GM19397 (cell line): ENCODE data around the gene TLR5.
A peak's percentile ranks its signal among the peaks of the same experiment; 100 is the strongest.
"Not testable (repeated sequence)": the region's sequence is repeated elsewhere in the genome, so short reads cannot be mapped to it uniquely, and the experiment has no call there.

Experiments
- ATAC-seq: cut with Tn5 transposase; IDR thresholded peaks from one replicate; pipeline ENCODE4 v1.9.1; 2021; ENCODE audit warnings: mild to moderate bottlenecking, moderate library complexity; ENCODE audit not compliant: unreplicated experiment

The TLR5 gene

GRCh38 chr1:223142795-223143536 is at the start of gene TLR5:
Gene TLR5 (minus strand): TSS chr1:223143248. CDS start chr1:223113031, 30,217 bp downstream.
- peak; percentile 87 for ATAC-seq

GRCh38 chr1:223189903-223190724 is 47.1 kb upstream of the TLR5 start:
- ATAC-seq = no peak

- ATAC-seq = no peak
Observed at GRCh38 chr1:223189525-223189902, 46.5 kb upstream of the TLR5 start.

- no peak for ATAC-seq
Observed at GRCh38 chr1:223188618-223189356, 45.7 kb upstream of the TLR5 start.

- ATAC-seq = no peak
Observed at GRCh38 chr1:223186800-223187199, 43.8 kb upstream of the TLR5 start.

GRCh38 chr1:223183268-223183862 is 40.3 kb upstream of the TLR5 start:
- no peak for ATAC-seq

GRCh38 chr1:223180731-223181321 is 37.8 kb upstream of the TLR5 start:
- no peak for ATAC-seq

GRCh38 chr1:223179786-223180185 is 36.7 kb upstream of the TLR5 start:
- no peak for ATAC-seq

- no peak for ATAC-seq
Observed at GRCh38 chr1:223179280-223179679, 36.2 kb upstream of the TLR5 start.

- ATAC-seq = no peak
Observed at GRCh38 chr1:223177681-223178080, 34.6 kb upstream of the TLR5 start.

- no peak for ATAC-seq
Observed at GRCh38 chr1:223176437-223176836, 33.4 kb upstream of the TLR5 start.

- no peak for ATAC-seq
Observed at GRCh38 chr1:223175633-223176032, 32.6 kb upstream of the TLR5 start.

- ATAC-seq = no peak
Observed at GRCh38 chr1:223175032-223175431, 32.0 kb upstream of the TLR5 start.

GRCh38 chr1:223169458-223169857 is 26.4 kb upstream of the TLR5 start:
- ATAC-seq = not testable (repeated sequence)

- ATAC-seq = no peak
Observed at GRCh38 chr1:223161321-223161720, 18.3 kb upstream of the TLR5 start.

- no peak for ATAC-seq
Observed at GRCh38 chr1:223156343-223156742, 13.3 kb upstream of the TLR5 start.

GRCh38 chr1:223155153-223155552 is 12.1 kb upstream of the TLR5 start:
- no peak for ATAC-seq

- no peak for ATAC-seq
Observed at GRCh38 chr1:223153177-223154119, 10.4 kb upstream of the TLR5 start.

GRCh38 chr1:223152399-223152798 is 9.4 kb upstream of the TLR5 start:
- ATAC-seq = no peak

- no peak for ATAC-seq
Observed at GRCh38 chr1:223150443-223150842, 7.4 kb upstream of the TLR5 start.
